ENCODE results near the gene ADAMTS16.

Gene ADAMTS16

DNA sequence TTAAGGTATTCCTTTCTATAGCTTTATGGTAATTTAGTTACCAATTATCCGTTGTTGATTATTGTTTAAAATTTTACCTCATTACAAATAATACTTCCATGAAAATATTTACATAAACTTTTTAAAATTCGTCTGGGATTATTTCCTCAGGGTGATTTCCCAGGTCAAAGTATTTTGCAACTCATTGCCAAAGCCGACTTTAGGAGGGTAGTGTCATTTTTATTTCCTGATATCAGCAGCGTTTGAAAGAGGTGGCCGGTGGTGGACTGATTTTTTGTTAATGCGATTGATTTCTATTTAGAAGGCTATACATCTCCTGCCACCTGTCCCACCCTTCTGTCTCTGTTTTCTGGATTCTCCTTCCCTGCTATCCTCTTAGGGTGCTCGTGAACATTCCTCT is 4.3 kb downstream of the ADAMTS16 start:
- DNase-seq (ENCODE audit: low read depth in 2 of 2): no peak

DNA sequence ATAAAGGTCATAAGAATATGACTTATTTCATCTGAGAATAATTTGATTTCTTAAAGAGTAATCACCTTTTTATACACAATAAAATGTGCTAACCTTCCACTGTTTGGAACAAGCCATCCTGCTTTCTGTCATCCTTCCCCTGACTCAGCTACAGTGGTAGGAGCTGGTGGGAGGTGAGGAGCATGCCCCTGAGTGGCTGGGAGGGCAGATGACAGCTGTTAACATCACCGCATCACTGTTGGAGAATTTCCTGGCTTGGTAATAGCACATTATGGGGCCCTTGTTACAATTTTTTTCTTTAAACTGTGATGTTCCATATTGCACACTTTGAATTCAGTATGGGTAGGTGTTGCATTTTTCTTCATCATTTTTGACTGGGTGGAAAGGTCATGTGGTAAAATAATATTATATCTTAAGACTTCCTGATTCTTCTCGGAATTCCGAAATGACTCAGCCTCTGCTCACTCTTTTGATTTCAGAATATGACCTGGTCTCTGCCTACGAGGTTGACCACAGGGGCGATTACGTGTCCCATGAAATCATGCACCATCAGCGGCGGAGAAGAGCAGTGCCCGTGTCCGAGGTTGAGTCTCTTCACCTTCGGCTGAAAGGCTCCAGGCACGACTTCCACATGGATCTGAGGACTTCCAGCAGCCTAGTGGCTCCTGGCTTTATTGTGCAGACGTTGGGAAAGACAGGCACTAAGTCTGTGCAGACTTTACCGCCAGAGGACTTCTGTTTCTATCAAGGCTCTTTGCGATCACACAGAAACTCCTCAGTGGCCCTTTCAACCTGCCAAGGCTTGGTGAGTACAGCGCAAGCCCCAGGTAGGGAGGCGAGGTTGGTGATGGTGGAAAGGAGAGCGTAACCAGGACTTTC is 5.8 kb downstream of the ADAMTS16 start:
- no peak for DNase-seq (ENCODE audit: low read depth in 2 of 2)

DNA sequence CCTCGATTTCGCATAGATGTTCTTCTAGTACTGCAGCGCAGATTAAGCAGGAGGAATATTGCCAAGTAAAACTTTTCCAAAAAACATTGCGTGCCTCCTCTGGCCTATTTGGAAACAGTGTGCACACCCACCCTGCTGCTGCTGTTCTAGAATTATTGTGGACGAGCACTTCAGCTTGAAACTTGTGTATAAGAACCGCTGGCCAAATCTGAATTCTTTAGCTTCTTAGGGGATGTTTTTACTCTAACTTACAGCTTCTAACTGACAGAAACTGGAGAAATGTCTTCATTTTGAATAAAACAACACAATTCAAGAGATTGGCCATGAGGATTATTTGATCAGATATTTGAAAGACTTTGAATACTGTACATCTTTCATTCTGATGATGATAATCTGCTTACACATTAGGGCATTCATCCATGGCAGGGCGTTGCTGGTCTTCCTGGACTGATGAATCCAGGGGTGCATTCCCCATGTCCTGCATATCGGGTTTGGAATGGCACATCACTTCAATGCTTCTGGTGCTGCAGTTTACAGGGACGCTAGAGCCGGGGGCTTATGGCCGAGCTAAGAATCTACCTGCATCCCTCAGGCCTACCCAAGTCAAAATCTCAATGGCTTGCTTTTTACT is 6.5 kb downstream of the ADAMTS16 start:
- DNase-seq (ENCODE audit: low read depth in 2 of 2): no peak

DNA sequence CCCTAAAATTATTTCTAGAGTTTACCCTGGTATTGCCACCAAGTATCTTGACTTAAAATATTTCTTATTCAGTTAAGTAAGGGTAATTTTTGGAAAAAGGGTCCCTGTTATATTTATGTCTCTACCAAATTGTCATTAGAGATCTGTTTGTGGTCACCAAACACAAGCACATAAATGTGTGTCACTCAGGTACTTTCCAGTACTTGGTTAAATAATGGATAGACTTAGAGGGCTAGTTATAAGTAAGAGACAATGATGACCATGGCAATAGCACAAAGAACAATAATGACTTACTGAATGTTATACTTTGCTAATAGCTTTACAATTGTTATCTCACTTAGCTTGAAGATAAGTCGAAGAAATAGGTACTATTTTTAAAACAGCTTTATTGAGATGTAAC is 9.0 kb downstream of the ADAMTS16 start:
- no peak for DNase-seq (ENCODE audit: low read depth in 2 of 2)

DNA sequence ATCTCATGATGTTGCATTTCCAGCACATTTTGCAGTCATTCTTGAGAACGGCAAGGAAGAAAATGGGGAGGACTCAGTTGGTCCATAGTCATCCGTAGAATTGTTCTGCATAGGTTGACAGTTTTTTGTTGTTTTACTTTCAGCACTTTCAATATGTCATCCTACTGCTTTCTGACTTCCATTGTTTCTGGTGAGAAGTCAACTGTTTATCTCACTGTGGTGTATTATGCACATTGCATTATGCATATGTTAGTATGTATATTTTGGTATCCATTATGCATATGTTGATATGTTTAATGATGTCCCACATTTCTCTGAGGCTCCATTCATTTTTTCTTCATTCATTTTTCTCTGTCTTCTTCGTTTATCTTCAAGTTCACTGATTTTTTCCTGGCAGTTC is 10.5 kb downstream of the ADAMTS16 start:
- DNase-seq (ENCODE audit: low read depth in 2 of 2): no peak

DNA sequence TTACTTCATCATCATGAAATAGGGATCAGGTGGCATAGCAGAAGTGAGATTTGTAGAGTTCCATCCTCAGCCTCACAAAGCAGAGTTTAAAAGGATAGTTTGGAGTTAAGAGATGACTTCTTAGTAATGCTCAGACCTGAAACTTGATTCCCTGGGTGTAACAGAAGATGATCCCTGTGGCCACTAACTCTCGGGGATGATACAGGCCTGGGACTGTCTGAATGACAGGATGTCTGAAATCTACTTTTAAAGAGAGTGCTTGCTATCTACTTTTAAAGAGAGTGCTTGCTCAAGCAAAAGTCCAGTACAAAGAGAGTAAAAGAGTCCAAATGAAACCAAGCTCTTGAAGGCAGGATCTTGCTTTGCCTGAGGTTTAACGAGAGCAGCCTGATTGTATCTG is 14.6 kb downstream of the ADAMTS16 start:
- DNase-seq (ENCODE audit: low read depth in 2 of 2): no peak

DNA sequence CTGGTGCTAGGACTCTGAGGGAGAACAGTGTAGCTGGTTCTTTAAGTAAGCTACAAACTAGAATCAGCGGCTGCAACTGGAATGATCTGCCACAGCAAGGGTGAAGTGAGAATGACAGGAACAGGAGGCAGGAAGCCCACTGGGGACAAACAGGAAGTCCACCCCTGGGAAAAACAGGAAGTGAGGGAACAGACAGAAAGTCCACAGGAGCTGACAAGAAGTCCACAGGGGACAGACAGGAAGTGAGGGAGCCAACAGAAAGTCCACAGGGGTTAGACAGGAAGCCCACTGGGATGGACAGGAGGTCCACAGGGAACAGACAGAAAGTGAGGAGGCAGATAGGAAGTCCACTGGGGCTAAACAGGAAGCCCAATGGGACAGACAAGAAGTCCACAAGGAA is 15.5 kb downstream of the ADAMTS16 start:
- no peak for DNase-seq (ENCODE audit: low read depth in 2 of 2)

DNA sequence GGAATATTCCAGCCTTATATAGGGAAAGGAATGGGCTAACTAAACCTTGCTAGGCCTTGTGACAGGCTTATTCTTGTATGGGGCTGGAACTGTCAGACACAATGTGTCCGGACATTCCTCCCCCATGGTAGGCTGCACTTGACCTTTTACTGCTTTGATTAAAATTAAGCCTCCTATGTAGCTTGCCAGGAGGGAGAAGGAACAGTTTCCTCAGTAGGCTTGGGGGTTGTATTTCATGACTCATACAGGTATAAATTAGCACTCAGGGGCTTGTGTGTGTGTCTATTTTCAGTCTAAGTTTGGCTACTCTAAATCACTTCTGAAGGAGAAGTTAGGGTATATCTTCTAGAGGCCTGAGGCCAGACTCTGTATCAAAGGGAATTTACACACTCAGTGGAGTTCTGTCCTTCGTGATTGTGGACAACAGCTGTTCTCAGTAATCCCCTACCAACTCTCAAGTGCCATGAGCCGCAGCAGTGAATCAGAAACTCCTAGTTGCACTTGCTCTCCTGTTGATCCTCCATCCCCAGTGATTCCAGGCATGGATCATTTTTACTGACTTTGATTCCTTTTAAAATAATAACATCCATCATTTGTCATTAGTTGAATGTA is 16.4 kb downstream of the ADAMTS16 start:
- DNase-seq (ENCODE audit: low read depth in 2 of 2): no peak

DNA sequence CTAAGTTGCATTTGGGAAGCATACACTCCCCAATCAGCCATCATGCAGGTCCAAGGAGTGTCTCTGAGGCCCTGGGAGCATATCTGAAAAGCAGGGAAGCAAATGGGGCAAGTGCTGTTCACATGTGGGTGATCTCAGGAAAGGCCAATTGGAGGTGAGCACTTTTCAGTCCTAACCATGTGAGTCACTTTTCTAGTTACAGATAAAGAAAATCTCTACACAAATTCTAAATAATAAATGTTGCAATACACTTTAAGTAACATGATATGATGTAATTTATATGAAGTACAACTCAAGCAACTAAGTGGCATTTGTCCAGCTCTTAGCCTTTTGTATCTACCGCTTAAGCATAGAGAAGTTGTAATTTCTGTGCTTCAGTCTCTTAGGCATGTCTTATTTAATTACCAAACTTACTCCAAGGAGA is 18.4 kb downstream of the ADAMTS16 start:
- DNase-seq (ENCODE audit: low read depth in 2 of 2): no peak

DNA sequence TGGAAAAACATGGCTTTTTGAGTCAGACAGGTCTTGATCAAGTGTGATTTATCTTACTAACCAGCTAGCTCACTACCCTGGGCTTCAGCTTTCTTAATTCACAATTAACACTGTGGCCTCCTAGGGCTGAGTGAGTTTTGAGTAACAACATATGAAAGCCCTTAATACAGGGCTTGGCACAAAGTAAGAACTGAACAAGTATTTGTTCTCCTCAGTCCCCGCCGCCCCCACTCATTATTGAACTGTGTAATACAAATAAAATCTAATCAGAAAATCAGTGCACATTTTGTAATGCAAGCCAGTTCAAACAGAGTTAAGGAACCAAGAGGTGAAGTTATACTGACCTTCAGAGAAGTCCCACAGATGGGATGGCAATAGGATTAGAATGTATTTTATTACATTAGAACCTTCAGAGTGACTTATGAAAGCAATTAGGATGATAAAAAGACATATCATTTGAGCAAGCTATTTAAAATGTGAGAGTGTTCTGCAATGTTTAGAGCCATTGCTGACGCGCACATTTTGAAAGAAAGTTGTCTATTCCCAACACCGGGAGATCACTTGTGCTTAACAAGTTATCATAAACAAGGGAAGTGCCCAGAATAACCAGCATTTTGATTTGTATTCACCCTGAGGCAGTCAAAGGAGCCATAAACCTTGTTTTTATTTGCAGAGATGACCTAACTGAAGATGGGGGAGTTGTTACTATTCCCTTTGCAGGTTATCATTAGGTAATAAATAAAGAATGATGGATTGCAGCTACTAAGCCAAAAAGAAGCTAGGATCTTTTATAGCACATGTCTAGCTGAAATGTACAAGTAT is 19.4 kb downstream of the ADAMTS16 start:
- DNase-seq (ENCODE audit: low read depth in 2 of 2): no peak

DNA sequence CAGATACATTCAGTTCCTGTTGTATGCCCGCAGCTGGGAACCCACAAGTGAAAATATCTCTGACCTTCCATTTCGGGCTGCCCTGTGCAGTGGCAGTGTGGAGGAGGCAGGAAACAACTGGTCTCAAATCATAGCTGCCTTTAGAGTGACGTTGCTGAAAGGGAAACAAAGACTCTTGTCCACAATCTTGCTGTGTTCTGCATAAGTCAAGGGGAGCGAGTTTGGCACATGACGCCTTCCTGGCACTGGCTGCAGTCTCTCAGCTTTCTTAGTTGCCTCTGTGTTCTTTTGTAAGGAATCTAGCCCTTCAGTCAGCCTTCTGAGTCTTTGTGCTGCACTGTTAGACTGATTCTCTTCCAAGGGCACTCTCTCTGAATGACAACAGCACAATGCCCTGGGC is 24.0 kb downstream of the ADAMTS16 start:
- DNase-seq (ENCODE audit: low read depth in 2 of 2): no peak

DNA sequence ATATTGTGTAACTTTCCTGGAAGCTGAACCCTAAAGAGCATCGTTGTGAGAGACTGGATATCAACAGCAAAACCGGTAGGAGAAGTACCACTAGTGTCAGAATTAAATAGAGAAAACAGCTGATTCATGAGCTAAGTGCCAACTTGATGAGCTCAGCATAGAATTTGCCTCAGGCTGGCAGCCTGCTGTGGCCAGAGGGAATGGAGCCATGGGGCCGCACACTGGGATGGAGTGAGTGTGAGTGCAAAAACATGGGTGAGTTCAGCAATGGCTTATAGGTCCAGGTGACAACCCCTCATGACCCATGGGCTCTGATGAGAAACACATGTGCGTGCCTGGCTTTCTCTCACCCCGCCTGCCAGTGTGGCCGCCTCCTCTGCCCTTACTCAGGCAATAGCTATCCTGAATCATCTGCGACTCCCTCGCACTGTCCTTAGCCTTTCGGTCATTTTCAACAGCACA is 25.4 kb downstream of the ADAMTS16 start:
- no peak for DNase-seq (ENCODE audit: low read depth in 2 of 2)

DNA sequence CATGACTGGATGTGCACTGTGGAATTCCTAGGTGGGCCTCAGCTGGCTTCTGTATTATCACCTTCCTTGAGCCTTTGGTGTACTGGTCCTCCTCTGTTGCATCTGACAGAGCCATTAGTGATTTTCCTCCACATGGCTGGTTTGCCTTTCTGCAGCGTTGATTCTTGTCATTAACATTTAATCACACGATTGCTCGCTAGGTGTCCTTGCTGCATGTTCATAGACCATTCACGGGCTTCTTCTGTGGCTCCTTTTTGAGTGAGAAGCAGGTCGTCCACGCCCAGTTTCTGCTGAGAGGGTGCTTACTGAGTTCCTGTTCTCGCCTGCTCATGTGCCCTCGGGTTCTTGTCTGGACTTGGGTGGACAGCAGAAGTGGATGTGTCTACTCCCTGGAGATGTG is 29.3 kb downstream of the ADAMTS16 start:
- no peak for DNase-seq (ENCODE audit: low read depth in 2 of 2)

DNA sequence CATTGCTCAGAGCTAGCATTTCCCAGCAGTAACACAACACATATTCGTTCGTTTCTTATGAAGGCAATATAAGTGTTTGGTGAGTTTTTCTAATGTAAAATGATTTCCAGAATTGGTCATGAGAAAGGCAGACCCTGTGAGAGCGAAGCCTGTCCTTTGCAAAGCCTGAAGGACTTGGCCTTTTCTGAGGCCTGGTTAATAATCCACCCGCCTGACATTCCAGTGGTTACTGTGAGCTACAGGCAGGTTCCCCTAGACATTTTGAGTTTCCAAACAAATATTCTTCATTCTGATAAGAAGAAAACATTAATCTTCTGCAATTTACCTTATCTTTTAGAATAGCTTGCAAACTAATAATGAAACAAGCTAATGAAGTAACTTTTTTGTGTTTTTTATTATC is 38.0 kb downstream of the ADAMTS16 start:
- DNase-seq (ENCODE audit: low read depth in 2 of 2): no peak

DNA sequence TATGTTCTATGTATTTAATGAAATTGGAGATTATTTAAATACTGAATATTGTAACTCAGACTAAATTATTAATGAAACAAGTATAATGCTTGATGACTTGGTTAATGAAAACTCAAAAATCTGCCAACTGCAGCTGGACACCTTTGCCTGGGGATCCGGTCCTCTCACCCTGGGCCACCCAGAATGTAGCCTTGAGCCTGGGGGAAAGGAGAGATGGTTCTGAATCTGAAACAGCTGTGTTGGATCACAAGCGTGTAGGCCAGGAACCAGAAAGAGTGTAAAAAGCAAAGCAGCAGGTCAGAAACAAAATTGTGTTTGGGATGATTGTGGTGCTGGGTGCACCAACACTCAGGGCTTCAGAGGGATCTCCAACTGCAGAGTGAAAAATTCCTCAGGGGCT is 38.5 kb downstream of the ADAMTS16 start:
- DNase-seq (ENCODE audit: low read depth in 2 of 2): no peak

DNA sequence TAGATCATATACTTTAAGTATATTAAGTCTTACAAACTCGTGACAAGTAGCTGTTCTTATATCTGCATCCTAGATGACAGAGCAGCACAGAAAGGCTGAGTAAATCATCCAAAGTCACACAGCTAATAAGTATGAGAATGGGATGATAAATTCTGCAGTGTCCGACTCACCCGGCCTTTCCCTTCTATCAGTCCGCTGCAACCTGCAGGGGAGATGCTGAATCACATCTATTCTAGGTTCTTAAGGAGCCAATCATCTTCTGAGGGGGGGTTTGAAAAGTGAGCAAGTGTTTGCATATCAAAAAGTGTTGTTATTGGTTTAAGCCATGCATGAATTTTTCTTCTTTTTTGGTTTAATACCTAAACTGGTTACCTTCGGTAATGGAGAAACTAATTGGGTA is 38.9 kb downstream of the ADAMTS16 start:
- DNase-seq (ENCODE audit: low read depth in 2 of 2): no peak

DNA sequence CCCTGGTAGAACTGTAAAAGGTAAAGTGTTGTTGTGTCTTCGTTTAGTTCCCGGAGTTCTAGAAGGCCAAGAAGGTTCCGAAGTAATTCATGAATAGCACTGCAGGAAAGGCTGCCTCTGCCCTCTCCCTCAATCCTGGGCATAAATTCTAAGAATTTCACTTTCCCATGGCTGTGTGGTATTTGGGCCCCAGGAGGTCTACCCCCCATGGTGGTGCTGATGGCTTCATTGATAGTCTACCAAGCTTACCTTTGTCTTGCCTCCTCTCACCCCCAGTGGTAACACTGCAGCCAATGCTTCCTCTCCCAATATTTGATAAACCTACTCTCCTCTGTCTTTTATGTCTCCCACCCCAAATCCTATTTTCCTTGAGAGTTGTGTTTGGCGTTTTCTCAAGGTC is 39.5 kb downstream of the ADAMTS16 start:
- DNase-seq (ENCODE audit: low read depth in 2 of 2): no peak

DNA sequence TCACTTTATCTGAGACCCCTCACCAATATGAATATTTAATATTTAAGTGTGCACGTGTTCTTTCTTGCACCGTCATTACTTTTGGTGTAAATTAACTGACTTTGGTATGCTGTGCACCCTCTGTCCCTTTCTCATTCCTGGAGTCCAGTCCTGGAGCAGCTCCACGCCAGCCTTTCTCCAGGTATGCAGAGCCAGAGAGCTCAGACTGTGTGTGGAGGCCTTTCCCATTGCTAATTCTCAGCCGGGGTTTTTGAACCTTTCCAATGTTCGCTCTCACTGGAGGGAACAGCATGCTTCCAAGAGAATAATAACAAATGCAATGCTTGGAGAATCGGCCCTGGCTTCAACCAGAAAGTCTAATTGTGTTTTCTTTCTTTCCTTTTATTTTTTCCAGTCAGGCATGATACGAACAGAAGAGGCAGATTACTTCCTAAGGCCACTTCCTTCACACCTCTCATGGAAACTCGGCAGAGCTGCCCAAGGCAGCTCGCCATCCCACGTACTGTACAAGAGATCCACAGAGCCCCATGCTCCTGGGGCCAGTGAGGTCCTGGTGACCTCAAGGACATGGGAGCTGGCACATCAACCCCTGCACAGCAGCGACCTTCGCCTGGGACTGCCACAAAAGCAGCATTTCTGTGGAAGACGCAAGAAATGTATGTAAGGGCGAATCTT is 41.7 kb downstream of the ADAMTS16 start:
- DNase-seq (ENCODE audit: low read depth in 2 of 2): no peak

DNA sequence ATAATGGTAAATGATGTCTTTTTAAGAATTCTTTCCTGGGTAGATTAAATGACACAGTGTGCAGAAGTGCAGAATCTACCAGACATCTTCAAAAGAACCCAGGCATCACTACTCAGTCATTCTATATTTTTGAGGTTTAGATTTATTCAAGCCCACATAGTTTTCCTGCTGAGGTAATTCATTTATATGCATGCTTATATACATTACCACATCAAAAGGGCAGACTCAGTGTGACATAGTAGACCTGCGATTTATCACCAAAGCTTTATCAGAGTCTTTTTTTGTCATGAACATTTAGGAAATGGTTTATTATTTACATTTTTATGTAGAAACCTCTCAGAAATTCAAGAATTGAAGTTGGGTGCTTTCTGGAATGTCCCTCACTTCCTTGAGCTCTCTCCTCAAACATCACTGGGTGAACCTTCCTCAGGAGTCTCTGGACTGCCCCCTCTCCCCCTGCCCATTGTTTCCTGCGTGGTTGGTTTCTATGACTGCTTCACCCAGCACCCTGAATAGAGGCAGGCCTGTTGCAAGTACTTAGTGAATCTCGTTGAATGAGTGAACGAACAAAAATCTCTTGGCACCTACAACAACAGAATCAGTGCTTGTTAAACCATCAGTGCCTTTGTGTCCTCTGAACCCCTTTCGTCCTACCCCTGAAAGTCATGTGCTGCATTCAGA is 42.5 kb downstream of the ADAMTS16 start:
- DNase-seq (ENCODE audit: low read depth in 2 of 2): no peak

DNA sequence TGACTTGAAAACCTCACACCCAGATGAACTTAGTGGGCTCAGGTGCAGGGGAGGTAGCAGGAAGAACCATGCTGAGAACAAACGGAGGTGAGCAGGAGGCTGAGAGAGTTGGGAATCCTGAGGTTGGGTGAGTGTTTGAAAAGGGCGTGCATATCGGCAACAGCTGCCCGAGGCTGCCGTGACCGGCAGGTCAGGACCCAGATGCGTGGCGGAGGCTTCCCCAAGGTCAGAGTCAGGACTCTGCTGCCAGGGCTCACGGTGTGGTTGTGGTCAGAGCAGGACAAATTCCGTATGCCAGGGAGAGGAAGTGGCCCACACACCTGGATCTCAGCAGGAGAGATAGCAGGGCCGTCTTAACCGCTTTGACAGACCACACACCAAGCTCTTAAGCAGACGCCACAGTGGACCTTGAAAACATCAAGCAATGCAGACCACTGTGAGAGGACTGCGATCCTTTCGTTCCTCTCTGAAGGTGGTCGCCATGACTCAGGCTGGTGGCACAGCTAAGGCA is 43.1 kb downstream of the ADAMTS16 start:
- no peak for DNase-seq (ENCODE audit: low read depth in 2 of 2)

DNA sequence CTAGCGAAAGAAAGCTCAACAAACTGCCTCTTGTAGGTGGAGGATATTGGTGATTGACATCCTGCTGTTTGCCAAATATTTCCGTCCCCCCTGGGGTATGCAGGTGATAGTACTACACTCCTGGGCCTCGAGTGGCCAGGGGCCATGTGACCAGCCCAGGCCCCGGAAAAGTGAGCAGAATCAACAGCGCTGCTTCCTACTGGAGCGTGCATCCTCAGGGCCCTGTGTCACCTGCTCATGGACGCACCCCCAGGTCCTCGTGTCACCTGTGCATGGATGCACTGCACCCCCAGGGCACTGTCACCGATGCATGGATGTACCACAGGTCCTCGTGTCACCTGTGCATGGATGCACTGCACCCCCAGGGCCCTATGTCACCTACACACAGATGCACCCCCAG is 43.8 kb downstream of the ADAMTS16 start:
- DNase-seq (ENCODE audit: low read depth in 2 of 2): no peak
